GM06990 (cell line): ENCODE data around the gene DDAH1.
"Not testable (repeated sequence)": the region's sequence is repeated elsewhere in the genome, so short reads cannot be mapped to it uniquely, and the experiment has no call there.

Experiments
- DNase-seq: peaks from one replicate; pipeline ENCODE4 v3.0.0-alpha.2; 2011; ENCODE audit not compliant: insufficient read length; ENCODE audit errors: extremely low read depth
- H3K27me3 ChIP-seq: replicated peaks from 2 replicates; pipeline ENCODE4 v1.6.0; 2011; ENCODE audit warnings: low read length; ENCODE audit not compliant: control insufficient read depth, insufficient read depth
- H3K36me3 ChIP-seq: 2 replicates; pipeline ENCODE4 v1.5.1; 2011; ENCODE audit warnings: low read length; ENCODE audit not compliant: control insufficient read depth, insufficient read depth
- H3K4me3 ChIP-seq: replicated peaks from 2 replicates; pipeline ENCODE4 v1.5.1; 2011; ENCODE audit warnings: low read depth, mild to moderate bottlenecking, control low read depth, low read length
- TF ChIP-seq, protein P1 (sequence below): IDR thresholded peaks from 2 replicates; pipeline ENCODE4 v1.5.1; 2011; ENCODE audit warnings: low read length, control low read depth, mild to moderate bottlenecking, inconsistent platforms; ENCODE audit not compliant: insufficient read depth, poor library complexity, severe bottlenecking

The DDAH1 gene

DNA sequence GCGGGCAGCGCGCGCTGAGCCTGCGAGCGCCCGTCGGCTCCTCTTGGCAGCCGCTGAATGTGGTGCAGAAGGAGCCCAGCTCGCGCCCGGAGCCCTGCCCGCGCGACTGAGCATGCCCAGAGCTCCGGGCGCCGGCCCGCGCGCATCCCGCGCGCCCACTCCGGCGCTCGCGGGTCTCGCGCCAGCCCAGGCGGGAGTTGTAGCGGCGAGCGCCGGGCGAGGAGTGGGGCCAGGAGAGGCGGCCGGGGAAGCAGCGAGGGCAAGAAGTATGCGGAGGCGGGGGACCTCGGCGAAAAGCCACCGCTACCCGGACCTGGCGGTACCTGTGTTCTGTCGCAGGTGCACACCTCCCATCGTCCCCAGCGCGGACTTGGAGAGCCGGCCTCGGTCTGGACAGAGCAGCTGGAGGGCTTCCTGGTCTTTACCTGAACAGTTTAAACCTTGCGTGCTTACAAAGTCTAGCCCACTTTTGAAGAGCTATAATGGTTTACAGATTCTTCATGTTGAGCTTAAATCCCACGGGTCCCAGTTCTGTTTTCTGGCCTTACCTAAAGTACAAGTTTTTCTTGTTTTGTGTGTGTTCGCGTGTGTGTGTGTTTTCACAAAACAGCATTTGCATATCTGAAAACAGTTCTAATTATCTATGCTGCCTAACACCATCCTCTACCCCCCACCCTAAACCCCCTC lies at the start of gene DDAH1:
Gene DDAH1 (minus strand): TSS at position 61 of the 687 bp plus-strand sequence. CDS start 114 bp downstream, outside the sequence.
- TF ChIP-seq, protein P1, sequence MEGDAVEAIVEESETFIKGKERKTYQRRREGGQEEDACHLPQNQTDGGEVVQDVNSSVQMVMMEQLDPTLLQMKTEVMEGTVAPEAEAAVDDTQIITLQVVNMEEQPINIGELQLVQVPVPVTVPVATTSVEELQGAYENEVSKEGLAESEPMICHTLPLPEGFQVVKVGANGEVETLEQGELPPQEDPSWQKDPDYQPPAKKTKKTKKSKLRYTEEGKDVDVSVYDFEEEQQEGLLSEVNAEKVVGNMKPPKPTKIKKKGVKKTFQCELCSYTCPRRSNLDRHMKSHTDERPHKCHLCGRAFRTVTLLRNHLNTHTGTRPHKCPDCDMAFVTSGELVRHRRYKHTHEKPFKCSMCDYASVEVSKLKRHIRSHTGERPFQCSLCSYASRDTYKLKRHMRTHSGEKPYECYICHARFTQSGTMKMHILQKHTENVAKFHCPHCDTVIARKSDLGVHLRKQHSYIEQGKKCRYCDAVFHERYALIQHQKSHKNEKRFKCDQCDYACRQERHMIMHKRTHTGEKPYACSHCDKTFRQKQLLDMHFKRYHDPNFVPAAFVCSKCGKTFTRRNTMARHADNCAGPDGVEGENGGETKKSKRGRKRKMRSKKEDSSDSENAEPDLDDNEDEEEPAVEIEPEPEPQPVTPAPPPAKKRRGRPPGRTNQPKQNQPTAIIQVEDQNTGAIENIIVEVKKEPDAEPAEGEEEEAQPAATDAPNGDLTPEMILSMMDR = no peak
- Histone ChIP-seq H3K4me3 (peak within 1 kb of the TSS; percentile 58), H3K27me3 (no peaks in the 10 kb centered on the region; the same call in 1 of the 2 replicates), H3K36me3 (no peaks in the 10 kb centered on the region)
- peak; percentile 34 for DNase-seq

DNA sequence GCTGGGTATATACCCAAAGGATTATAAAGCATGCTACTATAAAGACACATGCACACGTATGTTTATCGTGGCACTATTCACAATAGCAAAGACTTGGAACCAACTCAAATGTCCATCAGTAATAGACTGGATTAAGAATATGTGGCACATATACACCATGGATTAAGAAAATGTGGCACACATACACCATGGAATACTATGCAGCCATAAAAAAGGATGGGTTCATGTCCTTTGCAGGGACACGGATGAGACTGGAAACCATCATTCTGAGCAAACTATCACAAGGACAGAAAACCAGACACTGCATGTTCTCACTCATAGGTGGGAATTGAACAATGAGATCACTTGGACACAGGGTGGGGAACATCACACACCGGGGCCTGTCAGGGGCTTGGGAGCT lies 49.0 kb upstream of the DDAH1 start:
- H3K36me3 ChIP-seq, DNase-seq, H3K4me3 ChIP-seq, H3K27me3 ChIP-seq: not testable (repeated sequence)

DNA sequence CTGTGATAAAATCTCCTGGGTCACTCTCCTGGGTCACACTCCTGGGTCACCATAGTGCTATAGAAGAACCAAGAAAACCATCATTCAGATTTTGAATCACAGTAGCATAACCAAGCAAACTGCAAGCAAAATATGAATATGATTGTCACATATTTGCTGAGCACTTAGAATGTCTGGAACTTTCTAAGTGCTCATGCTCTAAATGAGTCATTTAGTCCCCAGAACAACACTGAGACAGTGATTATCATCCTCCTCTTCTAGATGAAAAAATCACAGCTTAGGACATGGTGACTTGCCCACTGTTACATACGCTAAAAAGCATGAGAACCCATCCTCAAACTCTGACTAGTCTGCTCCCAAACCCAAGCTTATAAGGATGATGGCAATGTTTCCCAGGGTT lies 39.5 kb upstream of the DDAH1 start:
- TF ChIP-seq, protein P1 = no peak
- Histone ChIP-seq H3K4me3 (no peak overlapping the region), H3K36me3 (no peaks in the 10 kb centered on the region), H3K27me3 (no peaks in the 10 kb centered on the region)
- DNase-seq = no peak

DNA sequence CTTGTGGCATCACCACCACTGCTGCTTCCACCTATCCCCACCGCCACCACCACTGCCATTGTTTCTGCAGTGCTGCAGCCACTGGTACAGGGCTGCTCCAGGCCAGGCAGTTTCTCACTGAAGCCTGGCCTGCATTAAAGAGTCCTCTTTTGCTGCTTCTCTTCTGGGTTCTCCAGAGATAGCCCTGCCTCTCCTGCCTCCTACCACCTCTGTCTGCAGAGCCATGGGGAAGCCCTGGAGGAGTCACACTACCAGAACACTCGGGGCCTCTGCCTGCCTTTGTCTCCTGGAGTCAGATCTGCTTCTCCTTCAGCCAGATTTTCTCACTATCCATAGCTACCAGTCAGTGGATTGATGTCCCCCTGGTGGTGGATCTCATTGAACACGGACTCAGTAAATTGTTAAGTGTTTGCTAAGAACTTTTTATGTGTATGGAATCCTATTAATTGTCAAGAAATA lies 37.7 kb upstream of the DDAH1 start:
- TF ChIP-seq, protein P1 = peak; percentile 33

DNA sequence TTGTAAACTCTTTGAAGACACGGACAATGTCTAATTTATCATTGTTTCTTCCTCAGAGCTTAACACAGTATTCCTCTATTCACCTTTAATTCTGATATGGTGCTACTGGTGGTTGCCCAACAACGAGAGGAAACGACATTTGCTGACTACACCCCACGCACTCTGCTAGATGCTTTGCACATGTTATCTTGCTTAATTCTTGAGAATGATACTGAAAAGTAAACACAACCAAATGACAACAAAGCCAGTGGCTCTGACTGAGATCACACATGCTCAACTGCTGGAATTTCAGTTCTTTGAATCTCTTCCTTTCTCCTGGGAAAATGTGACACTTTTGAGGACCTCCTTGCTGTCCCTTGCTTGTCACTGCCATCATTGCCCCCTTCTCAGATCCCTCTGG lies 37.2 kb upstream of the DDAH1 start:
- Histone ChIP-seq H3K36me3 (no peaks in the 10 kb centered on the region), H3K27me3 (no peaks in the 10 kb centered on the region), H3K4me3 (no peak overlapping the region)
- DNase-seq = no peak
- TF ChIP-seq, protein P1 = no peak

More for the DNA sequence above, 37.7 kb upstream of the DDAH1 start:
- H3K4me3 ChIP-seq = no peak overlapping the region
- no peaks in the 10 kb centered on the region for H3K27me3 ChIP-seq
- DNase-seq = no peak
- H3K36me3 ChIP-seq = no peaks in the 10 kb centered on the region

DNA sequence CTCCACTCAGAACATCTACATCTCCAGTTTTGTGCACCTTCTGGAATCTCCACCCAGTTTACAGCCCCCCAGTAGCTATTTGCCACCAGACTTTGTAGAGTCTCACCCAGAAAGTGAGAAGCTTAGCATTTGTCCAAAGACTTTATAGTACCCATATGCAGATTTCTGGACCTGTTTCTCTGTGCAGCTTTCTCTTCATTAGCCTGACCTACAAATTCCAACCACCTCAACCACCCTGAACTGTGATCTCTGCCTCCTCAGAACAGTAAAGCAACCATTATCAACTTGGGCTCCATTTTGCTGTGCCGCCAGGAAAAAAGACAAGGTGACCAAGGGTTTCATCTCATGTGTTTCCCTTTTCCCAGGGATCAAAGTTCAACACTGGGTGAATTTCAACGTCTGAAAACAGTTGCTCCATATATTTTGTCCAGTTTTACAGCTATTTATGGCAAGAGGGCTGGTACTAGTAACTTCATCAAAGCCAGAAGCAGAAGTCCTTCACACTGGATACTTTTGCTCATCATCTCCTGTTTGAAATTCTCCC lies 36.5 kb upstream of the DDAH1 start:
- TF ChIP-seq, protein P1 = no peak
- H3K36me3 ChIP-seq = no peaks in the 10 kb centered on the region

More for the DNA sequence above, 36.5 kb upstream of the DDAH1 start:
- Histone ChIP-seq H3K4me3 (no peak overlapping the region), H3K27me3 (no peaks in the 10 kb centered on the region)
- no peak for DNase-seq
